GM21576 (cell line): ENCODE measurements around the gene SLC13A4.
"Not testable (repeated sequence)": the region's sequence is repeated elsewhere in the genome, so short reads cannot be mapped to it uniquely, and the experiment has no call there.

Experiments
- ATAC-seq: cut with Tn5 transposase; IDR thresholded peaks from one replicate; pipeline ENCODE4 v1.9.1; 2021; ENCODE audit warnings: mild to moderate bottlenecking, moderate library complexity; ENCODE audit not compliant: unreplicated experiment

Gene SLC13A4

GRCh38 chr7:135666846-135667245 lies 61.1 kb downstream of the SLC13A4 start:
- no peak for ATAC-seq

DNA sequence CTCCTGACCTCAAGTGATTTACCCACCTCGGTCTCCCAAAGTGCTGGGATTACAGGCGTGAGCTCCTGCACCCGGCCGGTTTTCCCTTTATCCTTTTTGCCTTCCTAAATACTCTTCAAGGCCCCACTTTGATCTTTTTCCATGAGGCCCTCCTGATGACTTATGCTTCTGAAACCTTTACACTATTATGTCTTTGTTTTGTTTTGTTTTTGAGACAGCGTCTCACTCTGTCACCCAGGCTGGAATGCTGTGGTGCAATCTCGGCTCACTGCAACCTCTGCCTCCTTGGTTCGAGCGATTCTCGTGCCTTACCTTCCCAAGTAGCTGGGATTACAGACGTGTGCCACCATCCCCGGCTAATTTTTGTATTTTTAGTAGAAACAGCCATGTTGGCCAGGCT lies 61.8 kb downstream of the SLC13A4 start:
- ATAC-seq: no peak

DNA sequence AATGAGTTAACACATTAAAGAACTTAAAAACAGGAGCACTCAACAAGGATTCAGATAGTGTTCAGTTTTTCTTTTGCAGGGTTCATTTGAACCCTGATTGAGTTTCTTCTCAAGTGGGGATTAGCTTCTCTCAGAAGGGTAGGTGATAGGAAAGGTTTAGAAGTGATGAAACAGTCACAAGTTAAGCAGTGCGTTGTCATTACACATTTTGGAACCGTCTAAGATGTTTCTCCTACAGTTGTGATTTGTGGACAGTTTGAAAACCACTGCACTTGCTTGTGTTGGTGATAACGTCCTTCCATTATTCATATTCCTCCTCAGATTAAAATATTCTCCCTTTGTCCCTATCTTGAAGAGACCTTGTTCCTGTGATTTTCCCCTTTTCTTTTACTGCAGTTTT lies 62.9 kb downstream of the SLC13A4 start:
- no peak for ATAC-seq

DNA sequence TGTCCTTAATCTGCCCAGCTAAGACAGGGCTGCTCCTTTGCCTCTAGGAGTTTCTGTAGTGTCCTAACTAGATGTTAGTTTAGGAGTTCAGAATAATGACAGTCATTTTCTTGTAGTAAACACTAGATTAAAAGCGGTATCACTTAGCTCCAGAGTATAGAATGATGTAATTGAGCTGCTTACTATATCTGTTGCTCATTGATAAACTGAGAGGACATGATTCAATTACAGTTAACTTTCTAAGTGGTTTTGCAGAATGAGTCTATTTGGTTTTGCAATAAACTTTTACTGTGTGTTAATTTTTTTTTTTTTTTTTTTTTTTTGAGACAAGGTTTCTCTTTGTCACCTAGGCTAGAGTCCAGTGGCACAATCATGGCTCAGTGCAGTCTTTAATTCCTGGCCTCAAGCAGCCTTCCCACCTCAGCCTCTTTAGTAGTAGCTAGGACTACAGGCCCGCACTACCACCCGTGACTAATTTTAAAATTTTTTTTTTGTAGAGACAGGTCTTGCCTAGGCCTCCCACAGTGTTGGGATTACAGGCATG lies 63.9 kb downstream of the SLC13A4 start:
- no peak for ATAC-seq

- ATAC-seq: peak; percentile 95
Observed at GRCh38 chr7:135662373-135663114, 65.4 kb downstream of the SLC13A4 start, which contains the start of gene STMP1. Gene STMP1 (plus strand): TSS chr7:135662514.

- no peak for ATAC-seq
Observed at GRCh38 chr7:135662123-135662372, 65.9 kb downstream of the SLC13A4 start.

DNA sequence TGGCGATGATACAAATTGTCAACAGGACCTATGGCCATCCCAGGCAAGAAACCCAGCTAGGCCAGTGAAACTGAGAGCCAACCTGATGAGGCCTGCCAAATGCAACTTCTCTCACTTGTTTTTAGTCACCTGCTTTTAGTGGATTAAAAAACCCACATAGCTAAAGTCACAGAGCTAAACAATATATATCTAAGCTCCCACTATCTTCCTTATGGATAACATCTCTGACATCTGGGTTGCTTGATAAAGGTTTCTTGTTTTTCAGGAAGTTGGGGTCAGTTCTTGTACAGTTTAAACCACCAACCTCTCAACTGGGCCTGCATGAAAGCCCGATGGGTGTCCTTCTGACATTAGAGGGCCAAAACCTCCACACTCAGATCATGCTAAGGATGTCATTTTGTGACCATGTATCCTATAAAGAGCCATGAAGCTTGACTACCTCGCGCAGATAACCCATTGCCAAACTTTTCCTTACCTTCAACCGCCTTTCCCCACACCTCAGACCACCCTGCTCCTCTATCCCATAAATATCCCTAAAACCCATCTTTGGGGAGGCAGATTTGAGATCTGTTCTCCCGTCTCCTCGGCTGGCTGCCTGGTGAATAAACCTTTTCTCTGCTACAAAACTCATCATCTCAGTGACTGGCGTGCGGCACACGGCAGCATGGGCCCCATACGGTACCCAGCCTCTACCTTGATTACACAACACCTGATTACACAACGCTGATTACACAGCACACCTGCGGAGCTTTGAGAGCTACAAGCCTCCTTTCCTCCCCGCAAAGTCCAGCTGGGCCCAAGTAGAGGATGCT lies 66.5 kb downstream of the SLC13A4 start:
- no peak for ATAC-seq

GRCh38 chr7:135659159-135659846 lies 68.7 kb downstream of the SLC13A4 start:
- no peak for ATAC-seq

DNA sequence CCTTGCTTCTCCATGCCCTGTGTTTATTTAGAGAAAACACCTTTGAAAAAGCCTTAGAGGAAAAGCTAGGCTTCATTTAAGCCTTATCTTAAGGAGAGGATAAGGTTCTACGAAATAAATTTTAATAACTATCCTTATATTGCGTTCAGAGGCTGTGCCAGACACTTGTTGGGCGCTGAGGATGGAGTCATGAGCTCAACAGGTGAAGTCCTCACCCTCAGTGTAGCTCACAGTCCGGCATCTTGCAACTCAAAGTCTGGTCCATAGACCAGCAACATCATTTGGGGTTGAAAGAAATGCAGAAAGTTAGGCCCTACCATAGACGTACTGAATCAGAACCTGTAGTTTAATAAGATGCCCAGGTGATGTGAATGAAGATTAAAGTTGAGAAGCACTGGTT lies 69.4 kb downstream of the SLC13A4 start:
- ATAC-seq: no peak

- no peak for ATAC-seq
Observed at GRCh38 chr7:135653340-135654080, 74.5 kb downstream of the SLC13A4 start.

- ATAC-seq: no peak
Observed at GRCh38 chr7:135650831-135651573, 77.0 kb downstream of the SLC13A4 start.

GRCh38 chr7:135648235-135648634 lies 79.8 kb downstream of the SLC13A4 start:
- ATAC-seq: no peak

DNA sequence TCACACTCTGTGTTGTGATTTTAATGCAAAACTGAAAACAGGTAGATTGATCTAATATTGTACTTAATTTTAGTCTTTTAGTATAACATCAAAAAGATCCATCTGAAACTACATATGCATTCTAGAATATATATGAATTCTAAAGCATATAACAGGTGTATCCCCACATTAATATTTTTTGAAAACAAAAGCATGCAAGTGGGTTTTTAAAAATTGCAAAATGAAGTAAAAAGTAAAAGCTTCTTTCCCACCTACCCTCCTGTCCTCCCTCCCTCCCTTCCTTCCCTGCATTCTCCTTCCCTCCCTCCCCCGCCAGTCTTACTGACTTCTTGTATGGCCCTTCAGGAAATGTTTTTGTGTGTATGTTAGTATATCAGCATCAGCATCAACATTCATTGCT lies 80.2 kb downstream of the SLC13A4 start:
- no peak for ATAC-seq

DNA sequence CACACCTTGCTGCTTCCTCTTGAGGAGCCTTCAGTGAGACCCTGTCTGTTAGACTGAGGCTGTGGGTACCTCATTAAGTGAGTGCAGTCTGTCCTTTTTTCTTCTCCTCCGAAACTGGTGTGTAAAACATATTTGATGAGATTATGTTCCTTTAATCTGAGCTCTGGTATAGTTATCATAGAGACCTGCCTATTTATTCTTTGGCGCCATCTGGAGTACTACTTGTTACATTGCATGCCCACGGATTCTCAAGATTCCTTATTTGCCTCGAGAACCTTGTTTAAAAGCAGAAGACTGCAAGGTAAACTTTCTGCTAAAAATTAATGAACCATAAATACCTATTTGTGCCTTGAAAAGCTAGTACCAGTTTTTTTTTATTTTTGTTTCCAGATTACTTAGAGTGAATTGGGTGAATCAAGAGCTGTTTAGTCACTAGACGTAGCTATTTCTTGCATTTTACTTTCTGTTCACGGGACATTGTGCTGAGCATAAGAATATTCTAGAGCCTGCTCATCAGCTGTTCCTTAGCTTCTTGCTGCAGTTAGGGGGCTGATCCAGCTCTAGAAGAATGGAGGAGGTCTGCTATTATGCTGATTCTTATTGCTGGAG lies 82.6 kb downstream of the SLC13A4 start:
- ATAC-seq: peak; percentile 67

DNA sequence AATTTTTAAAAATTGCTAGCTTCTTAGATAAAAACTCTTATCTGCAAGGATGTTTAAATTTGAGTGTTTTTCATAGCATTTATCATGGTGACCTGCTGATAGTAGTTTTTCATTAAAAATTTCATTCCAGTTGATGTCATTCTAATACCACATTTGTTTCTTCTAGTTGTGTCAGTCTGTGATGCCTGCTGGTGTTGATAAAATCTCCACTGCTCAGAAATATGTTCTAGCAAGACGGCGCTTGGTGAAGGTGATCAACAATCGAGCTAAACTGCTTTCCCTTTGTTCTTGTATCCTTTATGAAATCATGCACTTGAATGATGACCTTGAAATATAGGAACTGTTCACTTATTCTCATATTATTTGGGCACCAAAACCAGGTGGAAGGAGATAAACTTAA lies 83.3 kb downstream of the SLC13A4 start:
- no peak for ATAC-seq

GRCh38 chr7:135644154-135644553 lies 83.8 kb downstream of the SLC13A4 start:
- ATAC-seq: no peak

- ATAC-seq: not testable (repeated sequence)
Observed at GRCh38 chr7:135639690-135640089, 88.3 kb downstream of the SLC13A4 start.

GRCh38 chr7:135634191-135634878 lies 93.7 kb downstream of the SLC13A4 start:
- ATAC-seq: no peak
